Naive B cell (primary cell): ENCODE measurements around the gene TAS1R2. TPM values are rescaled to one million over a fixed set of nuclear protein-coding genes. Genes with fewer than 3 reads are reported as not detected.

Source experiments
- ATAC-seq, 2 donors: fragments of 150-1000 bp; cut with Tn5 transposase; 2 replicates each; pipeline ENCODE4 v1.10.0; 2021; ENCODE audit warnings: low read depth in 2 of 2, mild to moderate bottlenecking in 2 of 2, moderate library complexity in 2 of 2
- DNase-seq: peaks from one replicate; pipeline ENCODE4 v3.0.0; 2022
- H3K27ac Mint-ChIP-seq, 6 donors: one replicate each; pipeline ENCODE4 v1.8.0; 2020 to 2022; ENCODE audit warnings: mild to moderate bottlenecking in 6 of 6, mixed read lengths in 6 of 6, moderate library complexity in 5 of 6, inconsistent platforms in 2 of 6
- H3K27me3 Mint-ChIP-seq, 3 donors: one replicate each; pipeline ENCODE4 v1.8.0; 2021 to 2022; ENCODE audit warnings: mixed read lengths in 3 of 3, mild to moderate bottlenecking in 1 of 3
- H3K36me3 Mint-ChIP-seq, 2 donors: one replicate each; pipeline ENCODE4 v1.8.0; 2020 to 2022; ENCODE audit warnings: mixed read lengths in 2 of 2, inconsistent platforms in 1 of 2, mild to moderate bottlenecking in 1 of 2
- H3K4me1 Mint-ChIP-seq, 3 donors: one replicate each; pipeline ENCODE4 v1.8.0; 2020 to 2022; ENCODE audit warnings: mixed read lengths in 3 of 3, inconsistent platforms in 1 of 3, mild to moderate bottlenecking in 1 of 3, moderate library complexity in 1 of 3
- H3K4me3 Mint-ChIP-seq, 8 donors: one replicate each; pipeline ENCODE4 v1.8.0; 2020 to 2022; ENCODE audit warnings: mild to moderate bottlenecking in 8 of 8, mixed read lengths in 8 of 8, moderate library complexity in 8 of 8, inconsistent platforms in 2 of 8
- H3K9me3 Mint-ChIP-seq, 7 donors: one replicate each; pipeline ENCODE4 v1.8.0; 2020 to 2022; ENCODE audit warnings: mixed read lengths in 7 of 7, mild to moderate bottlenecking in 5 of 7, inconsistent platforms in 2 of 7, moderate library complexity in 1 of 7
- polyA plus RNA-seq, 6 donors: library from polyadenylated mRNA; unstranded; fragments of 300-500 nt; fragmentation: Illumina TruSeq; gene quantifications; one replicate each; pipeline ENCODE4 v1.2.3, GENCODE V29; 2021; ENCODE audit warnings: low read depth in 6 of 6

The TAS1R2 gene
- polyA plus RNA-seq, 6 donors from 2014 or later: not detected

GRCh38 chr1:18805925-18806849 is 53.3 kb downstream of the TAS1R2 start:
- DNase-seq (no peak), ATAC-seq (no peak)
- peaks cover 16 to 27% (median 25%) of the 10 kb centered on the region in 3 donors for H3K27me3 Mint-ChIP-seq
- no peak overlapping the region for H3K4me3 Mint-ChIP-seq
- no peak overlapping the region for H3K27ac Mint-ChIP-seq
- no peaks in the 10 kb centered on the region for H3K4me1 Mint-ChIP-seq
- no peaks in the 10 kb centered on the region for H3K36me3 Mint-ChIP-seq
- no peaks in the 10 kb centered on the region for H3K9me3 Mint-ChIP-seq

GRCh38 chr1:18805150-18805879 is 54.1 kb downstream of the TAS1R2 start:
- Mint-ChIP-seq H3K4me1 (no peaks in the 10 kb centered on the region), H3K27me3 (peaks cover 13 to 20% (median 19%) of the 10 kb centered on the region in 3 donors), H3K27ac (no peak overlapping the region), H3K4me3 (no peak overlapping the region), H3K36me3 (no peaks in the 10 kb centered on the region), H3K9me3 (no peaks in the 10 kb centered on the region)
- ATAC-seq (no peak), DNase-seq (no peak)

- DNase-seq (no peak), ATAC-seq (no peak)
- Mint-ChIP-seq H3K27me3 (peaks cover 8 to 20% (median 18%) of the 10 kb centered on the region in 3 donors), H3K4me1 (no peaks in the 10 kb centered on the region), H3K27ac (no peak overlapping the region), H3K36me3 (no peaks in the 10 kb centered on the region), H3K4me3 (no peak overlapping the region), H3K9me3 (no peaks in the 10 kb centered on the region)
Measured at GRCh38 chr1:18803851-18804250, 55.6 kb downstream of the TAS1R2 start.

- H3K27ac Mint-ChIP-seq: no peak overlapping the region
- DNase-seq: no peak
- no peaks in the 10 kb centered on the region for H3K4me1 Mint-ChIP-seq
- no peak overlapping the region for H3K4me3 Mint-ChIP-seq
- H3K27me3 Mint-ChIP-seq: peaks cover 8 to 18% (median 16%) of the 10 kb centered on the region in 3 donors
- no peak for ATAC-seq
- no peaks in the 10 kb centered on the region for H3K36me3 Mint-ChIP-seq
- H3K9me3 Mint-ChIP-seq: no peaks in the 10 kb centered on the region
Measured at GRCh38 chr1:18803151-18803791, 56.2 kb downstream of the TAS1R2 start.

GRCh38 chr1:18802231-18802630 is 57.2 kb downstream of the TAS1R2 start:
- no peak for ATAC-seq
- Mint-ChIP-seq H3K9me3 (no peaks in the 10 kb centered on the region), H3K4me3 (no peak overlapping the region), H3K36me3 (no peaks in the 10 kb centered on the region), H3K27ac (no peak overlapping the region), H3K4me1 (no peaks in the 10 kb centered on the region), H3K27me3 (peaks cover 4 to 10% (median 8%) of the 10 kb centered on the region in 3 donors)
- no peak for DNase-seq

GRCh38 chr1:18800258-18800657 is 59.2 kb downstream of the TAS1R2 start:
- DNase-seq: no peak
- no peak overlapping the region for H3K4me3 Mint-ChIP-seq
- H3K36me3 Mint-ChIP-seq: no peaks in the 10 kb centered on the region
- ATAC-seq: no peak
- no peaks in the 10 kb centered on the region for H3K9me3 Mint-ChIP-seq
- H3K4me1 Mint-ChIP-seq: no peaks in the 10 kb centered on the region
- H3K27ac Mint-ChIP-seq: no peak overlapping the region
- peaks cover 9 to 29% (median 13%) of the 10 kb centered on the region in 3 donors for H3K27me3 Mint-ChIP-seq

GRCh38 chr1:18799454-18799853 is 60.0 kb downstream of the TAS1R2 start:
- H3K36me3 Mint-ChIP-seq: no peaks in the 10 kb centered on the region
- H3K4me1 Mint-ChIP-seq: no peaks in the 10 kb centered on the region
- DNase-seq (no peak), ATAC-seq (no peak)
- peaks cover 5 to 26% (median 11%) of the 10 kb centered on the region in 3 donors for H3K27me3 Mint-ChIP-seq
- H3K27ac Mint-ChIP-seq: no peak overlapping the region
- no peaks in the 10 kb centered on the region for H3K9me3 Mint-ChIP-seq
- H3K4me3 Mint-ChIP-seq: no peak overlapping the region

- Mint-ChIP-seq H3K9me3 (no peaks in the 10 kb centered on the region), H3K36me3 (no peaks in the 10 kb centered on the region), H3K27me3 (peaks cover 5 to 29% (median 15%) of the 10 kb centered on the region in 3 donors), H3K27ac (peak overlapping the region in 1 of 6 donors; percentile 63), H3K4me3 (no peak overlapping the region), H3K4me1 (no peaks in the 10 kb centered on the region)
- DNase-seq (no peak), ATAC-seq (no peak)
Measured at GRCh38 chr1:18798946-18799345, 60.5 kb downstream of the TAS1R2 start.

GRCh38 chr1:18798533-18798932 is 60.9 kb downstream of the TAS1R2 start:
- no peak overlapping the region for H3K4me3 Mint-ChIP-seq
- H3K36me3 Mint-ChIP-seq: no peaks in the 10 kb centered on the region
- ATAC-seq (no peak), DNase-seq (no peak)
- no peaks in the 10 kb centered on the region for H3K9me3 Mint-ChIP-seq
- no peak overlapping the region for H3K27ac Mint-ChIP-seq
- peaks cover 5 to 33% (median 19%) of the 10 kb centered on the region in 3 donors for H3K27me3 Mint-ChIP-seq
- no peaks in the 10 kb centered on the region for H3K4me1 Mint-ChIP-seq

GRCh38 chr1:18796950-18797349 is 62.5 kb downstream of the TAS1R2 start:
- H3K4me3 Mint-ChIP-seq: no peak overlapping the region
- peaks cover 11 to 45% (median 32%) of the 10 kb centered on the region in 3 donors for H3K27me3 Mint-ChIP-seq
- ATAC-seq: no peak
- DNase-seq: no peak
- H3K36me3 Mint-ChIP-seq: no peaks in the 10 kb centered on the region
- H3K4me1 Mint-ChIP-seq: no peaks in the 10 kb centered on the region
- H3K9me3 Mint-ChIP-seq: peaks cover 5 to 13% (median 9%) of the 10 kb centered on the region in 7 donors
- no peak overlapping the region for H3K27ac Mint-ChIP-seq

- no peak overlapping the region for H3K4me3 Mint-ChIP-seq
- DNase-seq (no peak), ATAC-seq (no peak)
- peaks cover 5 to 17% (median 10%) of the 10 kb centered on the region in 7 donors for H3K9me3 Mint-ChIP-seq
- no peaks in the 10 kb centered on the region for H3K4me1 Mint-ChIP-seq
- H3K27ac Mint-ChIP-seq: no peak overlapping the region
- no peaks in the 10 kb centered on the region for H3K36me3 Mint-ChIP-seq
- H3K27me3 Mint-ChIP-seq: peaks cover 11 to 59% (median 44%) of the 10 kb centered on the region in 3 donors
Measured at GRCh38 chr1:18795002-18795689, 64.3 kb downstream of the TAS1R2 start.

- no peak for DNase-seq
- Mint-ChIP-seq H3K9me3 (peaks cover 5 to 17% (median 10%) of the 10 kb centered on the region in 7 donors), H3K4me3 (no peak overlapping the region), H3K27me3 (peaks cover 15 to 65% (median 50%) of the 10 kb centered on the region in 3 donors), H3K27ac (no peak overlapping the region), H3K36me3 (no peaks in the 10 kb centered on the region), H3K4me1 (no peaks in the 10 kb centered on the region)
- no peak for ATAC-seq
Measured at GRCh38 chr1:18794561-18794960, 64.9 kb downstream of the TAS1R2 start.

- peaks cover 20 to 69% (median 52%) of the 10 kb centered on the region in 3 donors for H3K27me3 Mint-ChIP-seq
- no peak for DNase-seq
- H3K4me3 Mint-ChIP-seq: no peak overlapping the region
- ATAC-seq: no peak
- H3K9me3 Mint-ChIP-seq: peaks cover 5 to 17% (median 10%) of the 10 kb centered on the region in 7 donors
- H3K27ac Mint-ChIP-seq: no peak overlapping the region
- no peaks in the 10 kb centered on the region for H3K36me3 Mint-ChIP-seq
- no peaks in the 10 kb centered on the region for H3K4me1 Mint-ChIP-seq
Measured at GRCh38 chr1:18794051-18794450, 65.4 kb downstream of the TAS1R2 start.
